Measurements from ENCODE around the gene KDM2A.

- TF ChIP-seq, protein P1, sequence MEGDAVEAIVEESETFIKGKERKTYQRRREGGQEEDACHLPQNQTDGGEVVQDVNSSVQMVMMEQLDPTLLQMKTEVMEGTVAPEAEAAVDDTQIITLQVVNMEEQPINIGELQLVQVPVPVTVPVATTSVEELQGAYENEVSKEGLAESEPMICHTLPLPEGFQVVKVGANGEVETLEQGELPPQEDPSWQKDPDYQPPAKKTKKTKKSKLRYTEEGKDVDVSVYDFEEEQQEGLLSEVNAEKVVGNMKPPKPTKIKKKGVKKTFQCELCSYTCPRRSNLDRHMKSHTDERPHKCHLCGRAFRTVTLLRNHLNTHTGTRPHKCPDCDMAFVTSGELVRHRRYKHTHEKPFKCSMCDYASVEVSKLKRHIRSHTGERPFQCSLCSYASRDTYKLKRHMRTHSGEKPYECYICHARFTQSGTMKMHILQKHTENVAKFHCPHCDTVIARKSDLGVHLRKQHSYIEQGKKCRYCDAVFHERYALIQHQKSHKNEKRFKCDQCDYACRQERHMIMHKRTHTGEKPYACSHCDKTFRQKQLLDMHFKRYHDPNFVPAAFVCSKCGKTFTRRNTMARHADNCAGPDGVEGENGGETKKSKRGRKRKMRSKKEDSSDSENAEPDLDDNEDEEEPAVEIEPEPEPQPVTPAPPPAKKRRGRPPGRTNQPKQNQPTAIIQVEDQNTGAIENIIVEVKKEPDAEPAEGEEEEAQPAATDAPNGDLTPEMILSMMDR (IDR thresholded peaks at IDR 0.05 in 2 of 3, conservative IDR thresholded peaks at IDR 0.05 in 1 of 3; ENCODE audit: borderline replicate concordance in 1 of 3, insufficient read depth in 1 of 3, low read depth in 2 of 3, low read length in 2 of 3): peak in 2 of 3 experiments; percentile 78 to 90; a peak in 5 of 6 replicates
- TF ChIP-seq EZH2phosphoT487 (IDR thresholded peaks at IDR 0.05; ENCODE audit: borderline replicate concordance) (no peak), SIN3A (IDR thresholded peaks at IDR 0.05; ENCODE audit: low read depth) (no peak), POLR2A (IDR thresholded peaks at IDR 0.05; ENCODE audit: borderline replicate concordance, extremely low read depth, insufficient read depth, insufficient read length) (no peak), CEBPB (IDR thresholded peaks at IDR 0.05; ENCODE audit: low read depth) (no peak), REST (IDR thresholded peaks at IDR 0.05; ENCODE audit: low read depth) (no peak), TCF7L2 (IDR thresholded peaks at IDR 0.05; ENCODE audit: borderline replicate concordance, extremely low read depth, insufficient read depth, insufficient read length) (no peak)
- TF ChIP-seq, protein P2, sequence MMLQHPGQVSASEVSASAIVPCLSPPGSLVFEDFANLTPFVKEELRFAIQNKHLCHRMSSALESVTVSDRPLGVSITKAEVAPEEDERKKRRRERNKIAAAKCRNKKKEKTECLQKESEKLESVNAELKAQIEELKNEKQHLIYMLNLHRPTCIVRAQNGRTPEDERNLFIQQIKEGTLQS (IDR thresholded peaks at IDR 0.05): no peak
These were observed 47.4 kb upstream of the KDM2A start for GRCh38 chr11:67071420-67072284.

All from HCT116 (cell line).